Measurements from ENCODE around the gene MORN1.

- no peak for TF ChIP-seq CTCF (IDR thresholded peaks at IDR 0.05; ENCODE audit: poor library complexity)
- TF ChIP-seq EZH2 (IDR thresholded peaks at IDR 0.05; ENCODE audit: borderline replicate concordance), result no peak
- TF ChIP-seq EZH2phosphoT487 (IDR thresholded peaks at IDR 0.05; ENCODE audit: low read depth, severe bottlenecking, unreplicated experiment), result no peak
These were observed 92.7 kb downstream of the MORN1 start for GRCh38 chr1:2298685-2299084.

Measured in hepatocyte (in vitro differentiated cells).